Hepatocyte (in vitro differentiated cells): ENCODE data around the gene BICD1.

Experiments used
- CTCF ChIP-seq: fragments of 200-600 bp; sonication (generic); IDR thresholded peaks from 2 replicates; pipeline ENCODE4 v1.5.1; 2016; ENCODE audit warnings: antibody characterized with exemption, mild to moderate bottlenecking; ENCODE audit not compliant: poor library complexity
- EZH2 ChIP-seq: fragments of 200-600 bp; sonication (generic); IDR thresholded peaks from 2 replicates; pipeline ENCODE4 v1.6.1; 2016; ENCODE audit warnings: antibody characterized with exemption, mild to moderate bottlenecking, borderline replicate concordance
- EZH2phosphoT487 ChIP-seq: fragments of 200-600 bp; sonication (generic); IDR thresholded peaks from one replicate; pipeline ENCODE4 v1.6.1; 2018; ENCODE audit warnings: antibody characterized with exemption, mild to moderate bottlenecking, low read depth, moderate library complexity; ENCODE audit not compliant: unreplicated experiment, severe bottlenecking

GRCh38 chr12:32110417-32110816, 3.8 kb downstream of the BICD1 start:
- TF ChIP-seq CTCF: no peak
- TF ChIP-seq EZH2phosphoT487: no peak
- no peak for TF ChIP-seq EZH2
